ENCODE data around the gene FNDC3B.

FNDC3B gene

GRCh38 chr3:172317984-172318383 lies 278.6 kb downstream of the FNDC3B start:
- Histone ChIP-seq H3K27ac (peak overlapping the region; percentile 67), H3K27me3 (no peaks in the 10 kb centered on the region), H3K9me3 (no peaks in the 10 kb centered on the region), H3K4me3 (ENCODE audit: low read depth in 1 of 2, low read length in 1 of 2) (no peak overlapping the region), H3K4me1 (ENCODE audit: control insufficient read depth in 1 of 2, insufficient read depth in 1 of 2, low read depth in 1 of 2, low read length in 1 of 2) (peaks cover 13 to 21% of the 10 kb centered on the region in 2 experiments), H3K36me3 (peaks cover 63% of the 10 kb centered on the region)
- no peak for TF ChIP-seq CTCF (IDR thresholded peaks at IDR 0.05)

GRCh38 chr3:172319595-172319994 lies 280.2 kb downstream of the FNDC3B start:
- no peak overlapping the region for H3K4me3 ChIP-seq (ENCODE audit: low read depth in 1 of 2, low read length in 1 of 2)
- peaks cover 23 to 30% of the 10 kb centered on the region in 2 experiments for H3K4me1 ChIP-seq (ENCODE audit: control insufficient read depth in 1 of 2, insufficient read depth in 1 of 2, low read depth in 1 of 2, low read length in 1 of 2)
- H3K36me3 ChIP-seq = peaks cover 53% of the 10 kb centered on the region
- H3K27me3 ChIP-seq = no peaks in the 10 kb centered on the region
- peak overlapping the region; percentile 67 for H3K27ac ChIP-seq
- TF ChIP-seq CTCF (IDR thresholded peaks at IDR 0.05) = no peak
- H3K9me3 ChIP-seq = no peaks in the 10 kb centered on the region

GRCh38 chr3:172320468-172320867 lies 281.1 kb downstream of the FNDC3B start:
- peaks cover 23 to 30% of the 10 kb centered on the region in 2 experiments for H3K4me1 ChIP-seq (ENCODE audit: control insufficient read depth in 1 of 2, insufficient read depth in 1 of 2, low read depth in 1 of 2, low read length in 1 of 2)
- no peak overlapping the region for H3K4me3 ChIP-seq (ENCODE audit: low read depth in 1 of 2, low read length in 1 of 2)
- peak overlapping the region; percentile 67 for H3K27ac ChIP-seq
- H3K9me3 ChIP-seq = no peaks in the 10 kb centered on the region
- H3K36me3 ChIP-seq = peaks cover 57% of the 10 kb centered on the region
- TF ChIP-seq CTCF (IDR thresholded peaks at IDR 0.05) = no peak
- no peaks in the 10 kb centered on the region for H3K27me3 ChIP-seq

- Histone ChIP-seq H3K4me1 (ENCODE audit: control insufficient read depth in 1 of 2, insufficient read depth in 1 of 2, low read depth in 1 of 2, low read length in 1 of 2) (peaks cover 23 to 30% of the 10 kb centered on the region in 2 experiments), H3K4me3 (ENCODE audit: low read depth in 1 of 2, low read length in 1 of 2) (no peak overlapping the region), H3K9me3 (no peaks in the 10 kb centered on the region), H3K27me3 (no peaks in the 10 kb centered on the region), H3K36me3 (peaks cover 61% of the 10 kb centered on the region), H3K27ac (peak overlapping the region; percentile 67)
- TF ChIP-seq CTCF (IDR thresholded peaks at IDR 0.05) = peak; percentile 26
These were observed 281.7 kb downstream of the FNDC3B start for GRCh38 chr3:172321035-172321434.

GRCh38 chr3:172323894-172324610 lies 284.7 kb downstream of the FNDC3B start:
- Histone ChIP-seq H3K4me3 (ENCODE audit: low read depth in 1 of 2, low read length in 1 of 2) (no peak overlapping the region), H3K27me3 (no peaks in the 10 kb centered on the region), H3K4me1 (ENCODE audit: control insufficient read depth in 1 of 2, insufficient read depth in 1 of 2, low read depth in 1 of 2, low read length in 1 of 2) (peaks cover 10 to 19% of the 10 kb centered on the region in 2 experiments), H3K36me3 (peaks cover 65% of the 10 kb centered on the region), H3K27ac (peak overlapping the region; percentile 65), H3K9me3 (no peaks in the 10 kb centered on the region)
- no peak for TF ChIP-seq CTCF (IDR thresholded peaks at IDR 0.05)
